ENCODE data around the gene TTC6. TPM values are rescaled to one million over a fixed set of nuclear protein-coding genes. Genes with fewer than 3 reads are reported as not detected.

The TTC6 gene
- total and polyA plus RNA-seq, 10 donors: not detected

GRCh38 chr14:37622231-37622923, 26.9 kb downstream of the TTC6 start:
- TF ChIP-seq POLR2AphosphoS5 (IDR thresholded peaks at IDR 0.05): no peak
- TF ChIP-seq POLR2A (IDR thresholded peaks at IDR 0.05): no peak
- TF ChIP-seq CTCF (IDR thresholded peaks at IDR 0.05 in 8 of 11, conservative IDR thresholded peaks at IDR 0.05 in 3 of 11): no peak
- DNase-seq: no peak
- 5 to 23% (median 9%) methylated on average over 22 to 81 of the region's 81 CpGs for WGBS, 5 donors
- no peaks in the 10 kb centered on the region for H3K36me3 ChIP-seq
- peak overlapping the region in 4 of 8 donors; percentile 11 to 46 (median 18) for H3K4me3 ChIP-seq
- peaks cover 0 to 39% (median 11%) of the 10 kb centered on the region in 7 donors for H3K27me3 ChIP-seq (replicated peaks in 1 of 7)
- intact Hi-C loops (cut with DNase I; ENCODE audit: low total_unique reads): no loop called here
- H3K4me1 ChIP-seq: peaks cover 0 to 10% (median 0%) of the 10 kb centered on the region in 6 donors
- peaks cover 0 to 32% (median 6%) of the 10 kb centered on the region in 8 donors for H3K9me3 ChIP-seq
- no peak overlapping the region for H3K27ac ChIP-seq

GRCh38 chr14:37623426-37623951, 28.1 kb downstream of the TTC6 start:
- no peak overlapping the region for H3K27ac ChIP-seq
- intact Hi-C loops (cut with DNase I; ENCODE audit: low total_unique reads): no loop called here
- H3K36me3 ChIP-seq: no peaks in the 10 kb centered on the region
- no peak for TF ChIP-seq CTCF (IDR thresholded peaks at IDR 0.05 in 8 of 11, conservative IDR thresholded peaks at IDR 0.05 in 3 of 11)
- TF ChIP-seq POLR2A (IDR thresholded peaks at IDR 0.05): no peak
- TF ChIP-seq POLR2AphosphoS5 (IDR thresholded peaks at IDR 0.05): no peak
- 42 to 63% (median 53%) methylated on average over 1 of the region's 1 CpG for WGBS, 5 donors
- peaks cover 0 to 28% (median 5%) of the 10 kb centered on the region in 8 donors for H3K9me3 ChIP-seq
- peaks cover 0 to 39% (median 11%) of the 10 kb centered on the region in 7 donors for H3K27me3 ChIP-seq (replicated peaks in 1 of 7)
- H3K4me3 ChIP-seq: no peak overlapping the region
- no peak for DNase-seq
- H3K4me1 ChIP-seq: peaks cover 0 to 10% (median 0%) of the 10 kb centered on the region in 6 donors

GRCh38 chr14:37623971-37624370, 28.5 kb downstream of the TTC6 start:
- Histone ChIP-seq H3K36me3 (no peaks in the 10 kb centered on the region), H3K27ac (no peak overlapping the region), H3K27me3 (replicated peaks in 1 of 7) (peaks cover 0 to 39% (median 11%) of the 10 kb centered on the region in 7 donors), H3K4me3 (no peak overlapping the region), H3K9me3 (peaks cover 0 to 28% (median 8%) of the 10 kb centered on the region in 8 donors), H3K4me1 (peaks cover 0 to 10% (median 0%) of the 10 kb centered on the region in 6 donors)
- no peak for DNase-seq
- 86 to 96% (median 93%) methylated on average over 1 of the region's 1 CpG for WGBS, 5 donors
- TF ChIP-seq CTCF (IDR thresholded peaks at IDR 0.05 in 8 of 11, conservative IDR thresholded peaks at IDR 0.05 in 3 of 11) (no peak), POLR2AphosphoS5 (IDR thresholded peaks at IDR 0.05) (no peak), POLR2A (IDR thresholded peaks at IDR 0.05) (no peak)
- intact Hi-C loops (cut with DNase I; ENCODE audit: low total_unique reads): no loop called here
